ENCODE results near the gene DTD1. TPM values are rescaled to one million over a fixed set of nuclear protein-coding genes. Genes with fewer than 3 reads are reported as not detected.
"Not testable (repeated sequence)": the region's sequence is repeated elsewhere in the genome, so short reads cannot be mapped to it uniquely, and the experiment has no call there.

The DTD1 gene
- total RNA-seq, 4 donors from 2014 or later = 20.6 to 35.7 (median 26.7) TPM

GRCh38 chr20:18783385-18783959, 195.6 kb downstream of the DTD1 start:
- no peak for ATAC-seq (ENCODE audit: low FRiP score)
- TF ChIP-seq, protein P1, sequence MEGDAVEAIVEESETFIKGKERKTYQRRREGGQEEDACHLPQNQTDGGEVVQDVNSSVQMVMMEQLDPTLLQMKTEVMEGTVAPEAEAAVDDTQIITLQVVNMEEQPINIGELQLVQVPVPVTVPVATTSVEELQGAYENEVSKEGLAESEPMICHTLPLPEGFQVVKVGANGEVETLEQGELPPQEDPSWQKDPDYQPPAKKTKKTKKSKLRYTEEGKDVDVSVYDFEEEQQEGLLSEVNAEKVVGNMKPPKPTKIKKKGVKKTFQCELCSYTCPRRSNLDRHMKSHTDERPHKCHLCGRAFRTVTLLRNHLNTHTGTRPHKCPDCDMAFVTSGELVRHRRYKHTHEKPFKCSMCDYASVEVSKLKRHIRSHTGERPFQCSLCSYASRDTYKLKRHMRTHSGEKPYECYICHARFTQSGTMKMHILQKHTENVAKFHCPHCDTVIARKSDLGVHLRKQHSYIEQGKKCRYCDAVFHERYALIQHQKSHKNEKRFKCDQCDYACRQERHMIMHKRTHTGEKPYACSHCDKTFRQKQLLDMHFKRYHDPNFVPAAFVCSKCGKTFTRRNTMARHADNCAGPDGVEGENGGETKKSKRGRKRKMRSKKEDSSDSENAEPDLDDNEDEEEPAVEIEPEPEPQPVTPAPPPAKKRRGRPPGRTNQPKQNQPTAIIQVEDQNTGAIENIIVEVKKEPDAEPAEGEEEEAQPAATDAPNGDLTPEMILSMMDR (IDR thresholded peaks at IDR 0.05) = no peak

GRCh38 chr20:18787046-18787445, 199.2 kb downstream of the DTD1 start:
- DNase-seq (ENCODE audit: low spot score); ATAC-seq (ENCODE audit: low FRiP score): not testable (repeated sequence)

More at GRCh38 chr20:18783385-18783959, 195.6 kb downstream of the DTD1 start:
- no peak for DNase-seq (ENCODE audit: low spot score)

GRCh38 chr20:18788021-18788420, 200.2 kb downstream of the DTD1 start:
- no peak for ATAC-seq (ENCODE audit: low FRiP score)
- DNase-seq (ENCODE audit: low spot score) = no peak
- TF ChIP-seq, protein P1 (IDR thresholded peaks at IDR 0.05) = no peak

GRCh38 chr20:18790787-18791186, 202.9 kb downstream of the DTD1 start:
- no peak for DNase-seq (ENCODE audit: low spot score)
- ATAC-seq (ENCODE audit: low FRiP score) = no peak
- TF ChIP-seq, protein P1 (IDR thresholded peaks at IDR 0.05) = no peak

DNA sequence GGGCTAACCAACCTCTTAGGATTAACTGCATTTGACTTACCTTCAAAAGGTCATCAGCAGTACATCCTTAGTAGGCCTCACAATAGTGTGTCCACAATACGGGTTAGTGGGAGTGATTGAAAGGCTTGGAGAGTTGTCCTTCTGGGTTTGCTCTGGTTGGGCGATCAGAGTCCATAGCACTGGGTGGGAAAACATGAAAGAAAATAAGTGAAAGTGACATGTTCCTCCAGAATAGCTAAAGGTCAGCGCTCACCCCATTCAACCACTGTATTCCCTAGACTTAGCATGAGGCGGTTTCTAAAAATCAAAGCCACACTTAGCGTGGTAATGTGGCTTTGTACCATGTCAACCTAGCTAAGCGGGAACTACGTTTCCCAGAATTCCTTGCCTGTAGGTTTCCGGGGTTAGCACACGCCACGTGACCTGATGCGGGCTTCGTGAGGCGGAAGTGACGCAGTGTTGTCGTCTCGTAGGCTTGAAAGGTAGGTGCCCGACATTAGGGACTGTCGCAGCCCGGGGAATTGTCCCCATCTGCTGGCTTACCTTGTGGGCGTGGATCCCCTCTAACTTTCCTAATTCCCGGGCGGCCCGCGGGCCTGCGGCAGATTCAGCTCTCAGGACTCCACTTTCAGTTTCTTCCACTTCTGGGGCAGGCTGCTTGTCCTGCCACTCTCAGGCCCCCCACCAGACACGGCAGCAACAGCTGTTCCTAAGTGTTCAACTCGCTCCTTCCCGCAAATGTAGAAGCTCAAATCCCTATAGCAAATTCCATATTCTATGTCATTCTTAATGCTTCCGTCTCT, 206.0 kb downstream of the DTD1 start:
- DNase-seq (ENCODE audit: low spot score) (peak; percentile 43), ATAC-seq (ENCODE audit: low FRiP score) (peak; percentile 85)
- TF ChIP-seq, protein P1 (IDR thresholded peaks at IDR 0.05) = no peak

DNA sequence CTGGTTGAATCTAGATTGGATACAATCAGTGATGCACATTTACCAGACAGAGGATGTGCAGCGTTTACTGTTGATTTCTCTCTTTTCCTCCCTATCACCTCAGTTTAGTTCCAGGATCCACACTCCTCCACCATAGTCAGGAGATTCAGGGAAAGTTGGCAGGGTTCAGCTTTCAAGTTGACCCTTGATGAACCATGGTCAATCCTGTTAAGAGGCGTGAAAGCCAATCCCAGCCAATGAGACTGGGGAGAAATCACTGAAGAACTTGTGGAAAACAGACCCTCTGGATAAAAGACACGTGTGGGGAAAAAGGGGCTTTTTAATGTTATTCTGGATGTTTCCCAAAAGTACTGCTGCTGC, 206.6 kb downstream of the DTD1 start:
- TF ChIP-seq, protein P1 (IDR thresholded peaks at IDR 0.05) = no peak
- ATAC-seq (ENCODE audit: low FRiP score) (no peak), DNase-seq (ENCODE audit: low spot score) (no peak)

GRCh38 chr20:18795366-18795765, 207.5 kb downstream of the DTD1 start:
- TF ChIP-seq, protein P1 (IDR thresholded peaks at IDR 0.05) = no peak
- DNase-seq (ENCODE audit: low spot score) = no peak
- no peak for ATAC-seq (ENCODE audit: low FRiP score)

All from omental fat pad (tissue), 4 donors.